ENCODE measurements around the gene ISG20. TPM values are rescaled to one million over a fixed set of nuclear protein-coding genes. Genes with fewer than 3 reads are reported as not detected.
"Not testable (repeated sequence)": the region's sequence is repeated elsewhere in the genome, so short reads cannot be mapped to it uniquely, and the experiment has no call there.

ISG20 gene
- total RNA-seq, 4 donors from 2014 or later: 4.3 to 26.7 (median 11.8) TPM

DNA sequence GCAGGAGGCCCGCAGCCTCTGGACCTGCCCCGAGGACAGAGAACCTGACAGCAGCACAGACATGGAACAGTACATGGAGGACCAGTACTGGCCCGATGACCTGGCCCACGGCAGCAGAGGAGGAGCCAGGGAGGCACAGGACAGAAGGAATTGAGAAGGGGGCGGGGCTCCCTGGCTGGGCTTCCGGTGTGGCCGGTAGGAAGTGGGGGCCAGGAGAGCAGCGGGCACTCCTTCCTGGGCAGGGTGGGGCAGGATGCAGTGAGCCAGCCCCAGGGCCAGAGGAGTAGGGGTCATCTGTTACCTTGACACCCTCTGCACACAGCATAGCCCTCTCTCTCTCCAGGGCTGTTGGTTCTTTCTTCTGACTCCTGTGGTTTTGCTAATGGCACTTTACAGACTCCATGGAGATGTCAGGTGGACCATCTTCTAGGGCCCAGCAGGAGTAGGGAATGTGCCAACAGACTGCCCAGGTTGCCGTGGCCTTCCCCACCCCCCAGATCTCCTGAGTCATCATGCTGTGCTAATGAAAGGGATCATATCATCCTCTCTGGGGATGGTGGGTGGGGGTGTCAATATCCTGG is 8.6 kb upstream of the ISG20 start:
- H3K4me3 ChIP-seq (ENCODE audit: low read depth, poor library complexity, severe bottlenecking): no peak overlapping the region
- intact Hi-C loops (cut with DNase I; ENCODE audit: low total_unique reads): no loop called here
- WGBS, 2 donors: 60 to 71% methylated on average over 9 of the region's 9 CpGs
- DNase-seq (ENCODE audit: low spot score in 2 of 2): no peak
- no peak for TF ChIP-seq CTCF (IDR thresholded peaks at IDR 0.05)
- no peak for TF ChIP-seq POLR2A (IDR thresholded peaks at IDR 0.05)

- WGBS, 2 donors: 78 to 81% methylated on average over 7 of the region's 7 CpGs
- DNase-seq (ENCODE audit: low spot score in 2 of 2): no peak
- intact Hi-C loops (cut with DNase I; ENCODE audit: low total_unique reads): no loop called here
- TF ChIP-seq CTCF (IDR thresholded peaks at IDR 0.05): no peak
- no peak overlapping the region for H3K4me3 ChIP-seq (ENCODE audit: low read depth, poor library complexity, severe bottlenecking)
Observed at GRCh38 chr15:88630798-88631463, 7.9 kb upstream of the ISG20 start.

DNA sequence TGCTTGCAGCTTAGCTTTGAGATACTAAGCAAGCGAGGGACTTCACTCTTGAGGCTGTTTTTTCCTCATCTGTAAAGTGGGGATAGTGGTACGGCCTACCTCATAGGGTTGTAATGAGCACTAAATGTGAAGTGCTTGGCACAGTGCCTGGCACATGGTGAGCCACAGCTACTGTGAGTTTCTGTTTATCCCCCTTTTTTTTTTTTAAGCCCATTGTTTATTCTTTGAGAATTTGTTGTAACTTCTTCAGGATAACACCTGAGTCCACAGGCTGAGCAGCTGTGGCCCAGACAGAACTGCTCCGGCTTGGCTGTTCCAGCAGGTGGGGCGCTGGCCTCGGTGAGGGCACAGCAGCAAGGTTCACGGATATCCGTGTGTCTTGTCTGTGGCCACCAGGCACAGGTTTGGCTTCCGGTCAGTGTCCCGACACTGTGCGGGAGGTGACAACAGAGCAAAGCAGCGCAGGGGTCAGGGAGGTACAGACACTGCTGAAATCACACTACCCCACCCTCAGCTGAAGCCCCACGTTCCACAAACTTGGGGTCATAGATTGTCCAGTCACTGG is 7.3 kb upstream of the ISG20 start:
- TF ChIP-seq CTCF (IDR thresholded peaks at IDR 0.05): no peak
- no peak for TF ChIP-seq POLR2A (IDR thresholded peaks at IDR 0.05)
- no peak overlapping the region for H3K4me3 ChIP-seq (ENCODE audit: low read depth, poor library complexity, severe bottlenecking)
- intact Hi-C loops (cut with DNase I; ENCODE audit: low total_unique reads): no loop called here
- WGBS, 2 donors: 89 to 93% methylated on average over 12 of the region's 12 CpGs
- DNase-seq (ENCODE audit: low spot score in 2 of 2): no peak

DNA sequence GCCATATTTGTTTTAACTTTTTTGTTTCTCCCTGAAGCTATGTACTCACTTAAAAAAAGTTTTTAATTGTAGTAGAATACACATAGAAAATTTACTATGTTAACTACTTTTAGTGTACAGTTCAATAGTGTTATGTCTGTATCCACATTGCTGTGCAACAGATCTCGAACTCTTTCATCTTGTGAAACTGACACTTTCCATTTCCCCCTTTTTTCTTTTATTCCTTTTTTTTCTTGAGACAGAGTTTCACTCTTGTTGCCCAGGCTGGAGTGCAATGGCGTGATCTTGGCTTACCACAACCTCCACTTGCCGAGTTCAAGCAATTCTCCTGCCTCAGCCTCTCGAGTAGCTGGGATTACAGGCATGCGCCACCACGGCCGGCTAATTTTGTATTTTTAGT is 6.0 kb upstream of the ISG20 start:
- WGBS, 2 donors: 83 to 88% methylated on average over 7 of the region's 7 CpGs
- H3K4me3 ChIP-seq (ENCODE audit: low read depth, poor library complexity, severe bottlenecking); intact Hi-C loops (cut with DNase I; ENCODE audit: low total_unique reads); DNase-seq (ENCODE audit: low spot score in 2 of 2): not testable (repeated sequence)

GRCh38 chr15:88634449-88634848 is 4.4 kb upstream of the ISG20 start:
- WGBS, 2 donors: 87 to 95% methylated on average over 2 of the region's 2 CpGs
- no peak overlapping the region for H3K4me3 ChIP-seq (ENCODE audit: low read depth, poor library complexity, severe bottlenecking)
- no peak for DNase-seq (ENCODE audit: low spot score in 2 of 2)
- intact Hi-C loops (cut with DNase I; ENCODE audit: low total_unique reads): no loop called here
- TF ChIP-seq POLR2A (IDR thresholded peaks at IDR 0.05): no peak
- TF ChIP-seq CTCF (IDR thresholded peaks at IDR 0.05): no peak

DNA sequence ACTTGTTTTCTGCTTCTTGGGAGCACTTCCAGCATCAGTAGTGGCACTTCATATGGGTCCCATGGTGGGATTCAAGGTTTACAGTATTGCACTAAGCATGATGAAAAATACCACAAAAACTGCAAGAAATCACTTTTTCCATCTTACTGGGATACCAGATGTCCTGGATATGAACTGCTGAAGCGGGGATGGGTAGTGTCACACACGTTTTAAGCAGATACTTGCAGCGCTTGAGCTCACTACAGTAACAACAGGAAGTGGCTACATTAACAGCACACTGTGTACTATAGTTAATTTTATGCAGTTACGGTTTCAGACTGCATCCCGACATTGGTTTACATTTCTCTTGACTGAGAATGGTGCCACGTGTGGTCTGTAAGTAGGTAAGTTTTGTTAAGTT is 3.5 kb upstream of the ISG20 start:
- intact Hi-C loops (cut with DNase I; ENCODE audit: low total_unique reads): no loop called here
- WGBS, 2 donors: 63 to 70% methylated on average over 6 of the region's 6 CpGs

More for the DNA sequence above, 3.5 kb upstream of the ISG20 start:
- DNase-seq (ENCODE audit: low spot score in 2 of 2): no peak
- TF ChIP-seq CTCF (IDR thresholded peaks at IDR 0.05) (no peak), POLR2A (IDR thresholded peaks at IDR 0.05) (no peak)
- H3K4me3 ChIP-seq (ENCODE audit: low read depth, poor library complexity, severe bottlenecking): no peak overlapping the region
